ENCODE data around the gene SRP9.

GRCh38 chr1:225811622-225812487, 34.2 kb downstream of the SRP9 start:
- TF ChIP-seq CTCF (IDR thresholded peaks at IDR 0.05; ENCODE audit: insufficient read depth, low read length, poor library complexity, severe bottlenecking) (no peak), EZH2phosphoT487 (conservative IDR thresholded peaks at IDR 0.05; ENCODE audit: low read length) (no peak)
